ENCODE results near the gene IRF2BP1. TPM values are rescaled to one million over a fixed set of nuclear protein-coding genes. Genes with fewer than 3 reads are reported as not detected.
A peak's percentile ranks its signal among the peaks of the same experiment; 100 is the strongest.

Gene IRF2BP1
- polyA plus RNA-seq (2012; ENCODE audit: missing spikeins) = 1.3 TPM

DNA sequence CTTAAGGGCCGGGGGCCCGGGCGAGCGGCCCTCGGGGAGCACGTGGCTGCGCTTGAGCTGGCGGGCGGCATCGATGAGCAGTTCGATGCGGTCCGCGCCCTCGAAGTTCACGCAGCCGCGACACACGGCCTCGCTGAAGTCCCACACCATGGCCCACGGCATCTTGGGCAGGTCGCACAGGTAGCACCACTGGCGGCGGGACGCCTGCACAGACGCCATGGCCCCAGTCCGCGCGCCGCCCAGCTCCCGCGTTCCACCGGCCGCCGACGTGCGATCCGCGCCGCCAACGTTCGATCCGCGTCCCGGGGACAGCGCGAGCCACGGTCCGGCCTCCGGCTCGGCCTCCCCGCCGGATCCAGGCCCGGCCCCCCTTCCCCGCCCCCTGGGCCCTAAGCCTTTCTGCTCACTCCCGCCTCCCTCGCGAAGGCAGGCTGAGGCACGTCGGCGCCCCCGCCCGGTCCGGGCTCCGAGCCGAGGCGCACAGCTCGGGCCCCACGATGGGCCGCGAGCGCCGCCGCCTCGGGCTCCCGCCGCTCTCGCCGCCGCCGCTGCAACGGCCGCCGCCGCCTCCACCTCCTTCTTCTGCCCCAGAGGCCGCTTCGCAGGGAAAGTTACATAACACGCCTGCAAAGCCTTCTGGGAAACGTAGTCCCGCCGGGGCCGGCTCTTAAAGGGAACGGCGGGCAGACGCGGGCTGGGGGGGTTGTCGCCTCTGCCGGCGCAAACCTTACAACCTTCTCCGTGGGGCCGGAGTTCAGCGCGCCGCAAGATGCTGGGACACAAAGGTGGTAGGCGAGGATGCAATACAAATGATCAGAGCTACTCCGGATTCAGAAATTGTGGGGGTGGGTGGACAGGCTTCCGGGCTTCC is at the start of gene IRF2BP1:
Gene IRF2BP1, minus strand, starts transcription at position 586 of the 871 bp plus-strand sequence. Its CDS starts 367 bp downstream, at position 219.
- FAIRE-seq = no peak

DNA sequence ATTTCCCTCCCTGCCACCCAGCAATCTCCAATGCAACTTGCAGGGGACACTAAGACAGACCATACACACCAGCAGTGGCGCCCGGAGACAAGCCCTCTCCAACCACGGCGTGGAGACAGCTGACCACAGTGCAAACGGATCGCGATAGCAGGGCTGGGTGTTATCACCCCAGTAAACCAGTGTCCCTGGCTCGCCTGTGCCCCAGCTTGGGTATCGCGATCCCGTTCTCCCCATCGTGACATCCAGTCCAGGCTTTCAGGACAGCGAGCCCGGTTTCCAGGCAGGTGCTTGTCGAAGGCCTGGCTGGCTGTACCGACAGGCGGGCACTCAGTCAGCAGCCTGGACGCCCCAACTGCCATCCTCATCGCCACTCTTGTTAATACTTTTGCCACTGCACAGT is 49.3 kb upstream of the IRF2BP1 start:
- no peak for TF ChIP-seq POLR2A (IDR thresholded peaks at IDR 0.05; ENCODE audit: low read depth, low read length)
- FAIRE-seq (no peak), DNase-seq (ENCODE audit: insufficient read length) (no peak)

More for the DNA sequence above, at the start of gene IRF2BP1:
- TF ChIP-seq POLR2AphosphoS5 (IDR thresholded peaks at IDR 0.05; ENCODE audit: low read depth, low read length) = no peak
- TF ChIP-seq POLR2A (IDR thresholded peaks at IDR 0.05; ENCODE audit: low read depth, low read length) = peak; percentile 44; the same call in 1 of the 2 replicates
- no peak for TF ChIP-seq TAF1 (IDR thresholded peaks at IDR 0.05; ENCODE audit: borderline replicate concordance, low read depth, low read length)
- peak; percentile 85 for DNase-seq (ENCODE audit: insufficient read length)

DNA sequence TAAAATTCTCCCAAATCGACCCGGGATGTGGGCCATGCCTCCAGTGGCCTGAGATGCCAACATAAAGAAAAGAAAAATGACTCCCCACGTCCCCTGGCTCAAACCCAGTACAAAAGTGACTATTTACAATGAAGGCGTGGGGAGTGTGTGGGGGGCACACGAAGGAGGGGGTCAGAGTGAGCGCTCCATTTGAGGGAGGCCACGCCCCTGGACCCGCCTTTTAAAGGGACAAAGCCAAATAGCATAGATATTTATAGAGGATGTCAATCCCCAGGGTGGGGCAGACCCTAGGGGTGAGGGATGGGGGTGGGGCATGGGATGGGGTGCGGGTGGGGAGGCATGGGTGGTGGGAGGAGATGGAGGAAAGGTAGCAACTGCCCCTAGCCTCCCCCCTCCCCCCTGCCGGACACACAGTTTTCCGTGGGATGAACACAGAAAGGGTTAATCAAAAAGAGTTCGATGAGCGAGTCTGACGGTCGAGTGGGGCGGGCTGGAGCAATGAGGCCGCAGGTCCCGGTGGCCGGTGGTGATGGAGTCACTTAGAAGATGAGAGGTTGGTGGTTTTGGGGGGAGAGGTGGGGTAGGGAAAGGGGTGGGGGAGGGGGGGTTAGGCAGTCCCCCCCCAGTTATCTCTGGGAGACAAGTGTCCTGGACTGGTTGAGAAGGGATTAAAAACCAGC is 48.8 kb upstream of the IRF2BP1 start:
- FAIRE-seq (no peak), DNase-seq (ENCODE audit: insufficient read length) (no peak)
- no peak for TF ChIP-seq TAF1 (IDR thresholded peaks at IDR 0.05; ENCODE audit: borderline replicate concordance, low read depth, low read length)
- no peak for TF ChIP-seq POLR2A (IDR thresholded peaks at IDR 0.05; ENCODE audit: low read depth, low read length)
- TF ChIP-seq POLR2AphosphoS5 (IDR thresholded peaks at IDR 0.05; ENCODE audit: low read depth, low read length) = no peak

DNA sequence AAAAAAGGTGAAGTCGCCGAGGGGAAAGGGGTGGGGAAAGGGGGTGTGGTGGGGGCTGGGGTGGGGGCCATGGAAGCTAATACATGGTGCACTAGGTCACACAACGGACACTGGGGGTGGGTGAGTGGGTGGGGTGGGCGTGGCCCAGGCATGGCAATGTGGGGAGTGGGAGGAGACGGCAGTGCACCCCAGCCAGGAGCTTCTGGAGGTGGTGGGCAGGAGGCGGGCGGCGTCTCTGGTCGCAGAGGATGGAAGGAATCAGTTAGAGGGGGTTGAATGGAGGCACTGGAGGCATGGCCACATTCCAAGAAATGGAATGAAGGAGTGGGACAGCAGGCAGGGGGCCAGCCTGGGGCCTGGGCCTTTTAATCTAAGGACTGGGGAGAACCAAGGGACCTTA is 47.8 kb upstream of the IRF2BP1 start:
- FAIRE-seq = no peak
- TF ChIP-seq POLR2AphosphoS5 (IDR thresholded peaks at IDR 0.05; ENCODE audit: low read depth, low read length) (no peak), POLR2A (IDR thresholded peaks at IDR 0.05; ENCODE audit: low read depth, low read length) (no peak), TAF1 (IDR thresholded peaks at IDR 0.05; ENCODE audit: borderline replicate concordance, low read depth, low read length) (no peak)
- no peak for DNase-seq (ENCODE audit: insufficient read length)

DNA sequence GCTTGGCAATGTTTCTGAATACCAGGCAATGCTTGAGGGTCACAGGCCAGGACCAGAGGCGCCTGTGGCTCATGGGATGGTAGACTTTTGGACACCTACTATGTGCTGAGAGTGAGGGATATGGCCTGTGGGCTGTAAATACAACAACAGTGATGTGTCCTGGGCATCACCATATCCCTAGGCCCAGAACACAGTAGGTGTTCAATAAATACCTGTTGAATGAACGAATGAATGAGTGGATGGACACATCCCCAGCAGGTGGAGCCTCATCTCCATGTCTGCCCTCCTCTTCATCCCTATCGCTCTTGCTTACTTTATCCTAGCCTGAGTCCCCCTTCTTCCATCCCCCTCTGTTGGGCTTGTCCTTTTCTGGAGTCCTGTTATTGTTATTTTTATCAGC is 45.1 kb upstream of the IRF2BP1 start:
- FAIRE-seq = no peak
- no peak for TF ChIP-seq TAF1 (IDR thresholded peaks at IDR 0.05; ENCODE audit: borderline replicate concordance, low read depth, low read length)
- TF ChIP-seq POLR2AphosphoS5 (IDR thresholded peaks at IDR 0.05; ENCODE audit: low read depth, low read length) = no peak
- TF ChIP-seq POLR2A (IDR thresholded peaks at IDR 0.05; ENCODE audit: low read depth, low read length) = no peak

DNA sequence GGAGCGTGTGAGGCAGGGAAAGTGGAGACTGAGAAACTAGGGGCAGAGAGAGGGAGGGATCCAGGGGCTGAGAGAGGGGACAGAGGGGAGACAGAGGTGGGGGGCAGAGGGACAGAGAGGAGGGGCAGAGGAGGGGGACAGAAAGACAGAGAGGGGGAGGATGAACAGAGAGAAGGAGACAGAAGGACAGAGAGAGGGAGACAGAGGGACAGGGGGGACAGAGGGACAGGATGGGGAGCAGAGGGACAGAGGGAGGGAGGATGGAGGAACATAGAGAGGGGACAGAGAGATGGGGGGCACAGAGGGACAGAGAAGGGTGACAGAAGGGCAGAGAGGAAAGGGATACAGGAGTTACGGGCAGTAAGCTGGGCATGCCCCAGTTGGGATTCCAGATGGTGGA is 43.3 kb upstream of the IRF2BP1 start:
- no peak for TF ChIP-seq POLR2A (IDR thresholded peaks at IDR 0.05; ENCODE audit: low read depth, low read length)
- TF ChIP-seq POLR2AphosphoS5 (IDR thresholded peaks at IDR 0.05; ENCODE audit: low read depth, low read length) = no peak
- no peak for TF ChIP-seq TAF1 (IDR thresholded peaks at IDR 0.05; ENCODE audit: borderline replicate concordance, low read depth, low read length)
- FAIRE-seq (no peak), DNase-seq (ENCODE audit: insufficient read length) (no peak)

More for the DNA sequence above, 45.1 kb upstream of the IRF2BP1 start:
- DNase-seq (ENCODE audit: insufficient read length) = no peak

DNA sequence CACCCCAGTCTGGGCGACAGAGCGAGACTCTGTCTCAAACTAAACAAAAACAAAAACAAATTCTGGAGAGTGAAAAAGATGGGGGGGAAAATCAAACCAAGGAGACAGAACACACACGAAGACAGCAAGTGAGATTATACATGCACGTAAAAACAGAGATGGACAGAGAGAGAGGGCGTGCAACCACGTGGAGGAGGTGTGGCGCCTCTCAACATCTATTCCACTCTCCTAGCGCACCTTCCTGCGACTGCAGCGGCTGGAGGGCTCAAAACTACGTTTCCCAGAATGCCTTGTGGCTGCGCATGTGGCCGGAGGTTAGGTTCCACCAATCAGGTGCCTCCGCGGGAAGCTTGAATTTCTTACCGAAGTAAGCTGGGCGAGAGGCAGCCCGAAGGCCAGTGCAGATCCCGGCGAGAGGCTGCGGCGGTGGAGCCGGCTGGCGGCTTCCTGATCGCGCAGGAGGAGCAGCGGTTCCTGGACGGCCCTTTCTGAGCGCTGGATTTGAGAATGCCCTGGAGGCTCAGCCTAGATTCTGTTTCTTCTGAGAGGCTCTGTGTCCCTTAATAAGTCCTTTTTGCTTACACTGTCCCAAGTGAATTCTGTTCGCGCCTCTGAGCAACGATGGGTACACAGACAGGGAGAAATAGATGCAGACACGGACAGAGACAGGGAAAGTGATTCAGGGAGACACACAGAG is 41.8 kb upstream of the IRF2BP1 start:
- TF ChIP-seq POLR2A (IDR thresholded peaks at IDR 0.05; ENCODE audit: low read depth, low read length) = peak; percentile 73
- 0 out of 2 replicates have a peak, but pooled peaks have one; percentile 36 for TF ChIP-seq POLR2AphosphoS5 (IDR thresholded peaks at IDR 0.05; ENCODE audit: low read depth, low read length)
- TF ChIP-seq TAF1 (IDR thresholded peaks at IDR 0.05; ENCODE audit: borderline replicate concordance, low read depth, low read length) = no peak
- DNase-seq (ENCODE audit: insufficient read length) = peak; percentile 98
- peak; percentile 98 for FAIRE-seq

- FAIRE-seq (no peak), DNase-seq (ENCODE audit: insufficient read length) (no peak)
- TF ChIP-seq POLR2A (IDR thresholded peaks at IDR 0.05; ENCODE audit: low read depth, low read length) = no peak
Observed at GRCh38 chr19:45924891-45925447, 39.0 kb upstream of the IRF2BP1 start.

DNA sequence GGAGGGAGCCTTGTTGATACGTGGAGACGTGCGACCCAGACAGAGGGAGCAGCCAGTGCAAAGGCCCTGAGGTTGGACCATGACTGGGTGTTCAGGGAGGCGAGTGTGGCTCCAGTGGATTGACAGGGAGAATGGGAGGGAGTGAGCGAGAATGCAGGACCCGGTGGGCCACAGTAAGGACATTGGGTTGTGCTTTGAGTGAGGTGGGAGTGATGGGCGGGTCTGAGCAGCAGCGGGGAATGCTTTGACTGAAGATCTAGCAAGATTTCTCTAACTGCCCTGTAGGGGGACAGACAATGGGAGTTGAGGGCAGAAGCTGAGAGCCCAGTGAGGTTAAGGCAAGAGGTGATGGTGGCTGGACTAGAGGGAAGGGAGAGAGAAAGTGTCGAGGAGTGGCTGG is 36.3 kb upstream of the IRF2BP1 start:
- FAIRE-seq = no peak
- no peak for DNase-seq (ENCODE audit: insufficient read length)
- TF ChIP-seq POLR2AphosphoS5 (IDR thresholded peaks at IDR 0.05; ENCODE audit: low read depth, low read length) (no peak), POLR2A (IDR thresholded peaks at IDR 0.05; ENCODE audit: low read depth, low read length) (no peak), TAF1 (IDR thresholded peaks at IDR 0.05; ENCODE audit: borderline replicate concordance, low read depth, low read length) (no peak)

GRCh38 chr19:45920458-45920857 is 34.5 kb upstream of the IRF2BP1 start:
- no peak for TF ChIP-seq POLR2A (IDR thresholded peaks at IDR 0.05; ENCODE audit: low read depth, low read length)
- TF ChIP-seq POLR2AphosphoS5 (IDR thresholded peaks at IDR 0.05; ENCODE audit: low read depth, low read length) = no peak
- TF ChIP-seq TAF1 (IDR thresholded peaks at IDR 0.05; ENCODE audit: borderline replicate concordance, low read depth, low read length) = no peak
- no peak for DNase-seq (ENCODE audit: insufficient read length)
- FAIRE-seq = no peak

- DNase-seq (ENCODE audit: insufficient read length) (no peak), FAIRE-seq (no peak)
- TF ChIP-seq TAF1 (IDR thresholded peaks at IDR 0.05; ENCODE audit: borderline replicate concordance, low read depth, low read length) (no peak), POLR2AphosphoS5 (IDR thresholded peaks at IDR 0.05; ENCODE audit: low read depth, low read length) (no peak), POLR2A (IDR thresholded peaks at IDR 0.05; ENCODE audit: low read depth, low read length) (no peak)
Observed at GRCh38 chr19:45919678-45920077, 33.7 kb upstream of the IRF2BP1 start.
